GM18499 (cell line): ENCODE measurements around the gene H2BW2.
"Not testable (repeated sequence)": the region's sequence is repeated elsewhere in the genome, so short reads cannot be mapped to it uniquely, and the experiment has no call there.

Experiments
- ATAC-seq: cut with Tn5 transposase; IDR thresholded peaks from one replicate; pipeline ENCODE4 v1.9.1; 2021; ENCODE audit warnings: moderate number of reproducible peaks; ENCODE audit not compliant: insufficient read depth, unreplicated experiment

Gene H2BW2

GRCh38 chrX:104039689-104040505 lies at the start of gene H2BW2:
TSS of gene H2BW2 (plus strand) at chrX:104039956. CDS start at chrX:104039995, 39 bp downstream.
- no peak for ATAC-seq

GRCh38 chrX:103999234-103999633 lies 40.5 kb upstream of the H2BW2 start:
- no peak for ATAC-seq

GRCh38 chrX:104008831-104009230 lies 30.9 kb upstream of the H2BW2 start:
- ATAC-seq, result no peak

- no peak for ATAC-seq
These were observed 26.6 kb upstream of the H2BW2 start for GRCh38 chrX:104013158-104013557.

- ATAC-seq, result no peak
These were observed 26.1 kb upstream of the H2BW2 start, which contains the start of gene H2BW1 for GRCh38 chrX:104013606-104014005. TSS of gene H2BW1 (minus strand) at chrX:104013708. CDS start at chrX:104013576, 132 bp downstream.

- ATAC-seq, result not testable (repeated sequence)
These were observed 24.2 kb upstream of the H2BW2 start for GRCh38 chrX:104015576-104015975.

- ATAC-seq, result no peak
These were observed 21.6 kb upstream of the H2BW2 start for GRCh38 chrX:104018126-104018525.

- no peak for ATAC-seq
These were observed 1.2 kb downstream of the H2BW2 start for GRCh38 chrX:104041003-104041402.

- ATAC-seq, result no peak
These were observed 5.9 kb downstream of the H2BW2 start for GRCh38 chrX:104045642-104046041.

- no peak for ATAC-seq
These were observed 7.4 kb downstream of the H2BW2 start for GRCh38 chrX:104047171-104047570.

- ATAC-seq, result not testable (repeated sequence)
These were observed 15.2 kb downstream of the H2BW2 start for GRCh38 chrX:104054956-104055355.

- not testable (repeated sequence) for ATAC-seq
These were observed 22.9 kb downstream of the H2BW2 start for GRCh38 chrX:104062636-104063035.

GRCh38 chrX:104075778-104076445 lies 36.2 kb downstream of the H2BW2 start, which contains the start of gene TMSB15C:
TSS of gene TMSB15C (minus strand) at chrX:104076236.
- ATAC-seq, result not testable (repeated sequence)

- not testable (repeated sequence) for ATAC-seq
These were observed 38.1 kb downstream of the H2BW2 start for GRCh38 chrX:104077854-104078253.

- no peak for ATAC-seq
These were observed 44.3 kb downstream of the H2BW2 start for GRCh38 chrX:104084063-104084462.

GRCh38 chrX:104084534-104085277 lies 45.0 kb downstream of the H2BW2 start:
- no peak for ATAC-seq

GRCh38 chrX:104085477-104085876 lies 45.7 kb downstream of the H2BW2 start:
- ATAC-seq, result no peak

GRCh38 chrX:104085919-104086318 lies 46.2 kb downstream of the H2BW2 start:
- ATAC-seq, result no peak
